Adipocyte (in vitro differentiated cells): ENCODE results near the gene ANKRD11.
"Not testable (repeated sequence)": the region's sequence is repeated elsewhere in the genome, so short reads cannot be mapped to it uniquely, and the experiment has no call there.

Experiments
- DNase-seq: peaks from one replicate; pipeline ENCODE4 v3.0.0-alpha.2; 2015; ENCODE audit warnings: low read depth
- H3K27me3 ChIP-seq: replicated peaks from 2 replicates; pipeline ENCODE4 v1.7.0; 2013; ENCODE audit warnings: mild to moderate bottlenecking, low read length, moderate library complexity; ENCODE audit not compliant: control insufficient read depth, insufficient read depth
- H3K36me3 ChIP-seq: 2 replicates; pipeline ENCODE4 v1.7.0; 2013; ENCODE audit warnings: low read length, mild to moderate bottlenecking, moderate library complexity; ENCODE audit not compliant: control insufficient read depth, insufficient read depth, severe bottlenecking
- H3K4me1 ChIP-seq: 2 replicates; pipeline ENCODE4 v1.7.0; 2013; ENCODE audit warnings: mild to moderate bottlenecking, low read length, moderate library complexity; ENCODE audit not compliant: control insufficient read depth, insufficient read depth
- H3K4me3 ChIP-seq: 2 replicates; pipeline ENCODE4 v1.7.0; 2013; ENCODE audit warnings: mild to moderate bottlenecking, low read length, moderate library complexity
- H3K9ac ChIP-seq: 2 replicates; pipeline ENCODE4 v1.7.0; 2013; ENCODE audit warnings: mild to moderate bottlenecking, low read length, moderate library complexity
- H3K9me3 ChIP-seq: 2 replicates; pipeline ENCODE4 v1.7.0; 2013; ENCODE audit warnings: mild to moderate bottlenecking, low read length, moderate library complexity; ENCODE audit not compliant: control insufficient read depth

ANKRD11 gene

GRCh38 chr16:89397331-89397861 is 93.0 kb downstream of the ANKRD11 start:
- Histone ChIP-seq H3K9me3 (no peaks in the 10 kb centered on the region), H3K27me3 (no peaks in the 10 kb centered on the region), H3K9ac (no peak overlapping the region), H3K36me3 (no peaks in the 10 kb centered on the region), H3K4me1 (peaks cover 36% of the 10 kb centered on the region), H3K4me3 (no peak overlapping the region)
- DNase-seq, result no peak

- H3K9me3 ChIP-seq, result no peaks in the 10 kb centered on the region
- peaks cover 26% of the 10 kb centered on the region for H3K4me1 ChIP-seq
- no peaks in the 10 kb centered on the region for H3K36me3 ChIP-seq
- H3K4me3 ChIP-seq, result no peak overlapping the region
- H3K9ac ChIP-seq, result no peak overlapping the region
- no peak for DNase-seq
- H3K27me3 ChIP-seq, result no peaks in the 10 kb centered on the region
Measured at GRCh38 chr16:89396156-89396555, 94.2 kb downstream of the ANKRD11 start.

GRCh38 chr16:89395150-89396142 is 94.9 kb downstream of the ANKRD11 start:
- no peak overlapping the region for H3K9ac ChIP-seq
- H3K27me3 ChIP-seq, result no peaks in the 10 kb centered on the region
- H3K9me3 ChIP-seq, result no peaks in the 10 kb centered on the region
- peak; percentile 98 for DNase-seq
- H3K36me3 ChIP-seq, result no peaks in the 10 kb centered on the region
- peaks cover 25% of the 10 kb centered on the region for H3K4me1 ChIP-seq
- no peak overlapping the region for H3K4me3 ChIP-seq

GRCh38 chr16:89393738-89394406 is 96.5 kb downstream of the ANKRD11 start:
- H3K27me3 ChIP-seq, result no peaks in the 10 kb centered on the region
- no peaks in the 10 kb centered on the region for H3K36me3 ChIP-seq
- DNase-seq, result no peak
- H3K9ac ChIP-seq, result no peak overlapping the region
- H3K9me3 ChIP-seq, result no peaks in the 10 kb centered on the region
- peaks cover 25% of the 10 kb centered on the region for H3K4me1 ChIP-seq
- no peak overlapping the region for H3K4me3 ChIP-seq

- DNase-seq, result no peak
- Histone ChIP-seq H3K36me3 (peaks cover 2% of the 10 kb centered on the region), H3K9me3 (no peaks in the 10 kb centered on the region), H3K4me1 (peaks cover 25% of the 10 kb centered on the region), H3K27me3 (no peaks in the 10 kb centered on the region), H3K4me3 (no peak overlapping the region), H3K9ac (no peak overlapping the region)
Measured at GRCh38 chr16:89392881-89393737, 97.3 kb downstream of the ANKRD11 start.

GRCh38 chr16:89390224-89390583 is 100.2 kb downstream of the ANKRD11 start:
- peaks cover 19% of the 10 kb centered on the region for H3K4me1 ChIP-seq
- not testable (repeated sequence) for H3K36me3 ChIP-seq, H3K9me3 ChIP-seq, H3K27me3 ChIP-seq, DNase-seq, H3K9ac ChIP-seq, H3K4me3 ChIP-seq

- not testable (repeated sequence) for DNase-seq, H3K9me3 ChIP-seq, H3K4me3 ChIP-seq
Measured at GRCh38 chr16:89389504-89390223, 100.7 kb downstream of the ANKRD11 start.

GRCh38 chr16:89388536-89388935 is 101.8 kb downstream of the ANKRD11 start:
- Histone ChIP-seq H3K4me3 (no peak overlapping the region), H3K27me3 (no peaks in the 10 kb centered on the region), H3K9me3 (no peaks in the 10 kb centered on the region), H3K9ac (no peak overlapping the region), H3K36me3 (peaks cover 2% of the 10 kb centered on the region), H3K4me1 (peaks cover 6% of the 10 kb centered on the region)
- DNase-seq, result no peak

More at GRCh38 chr16:89389504-89390223, 100.7 kb downstream of the ANKRD11 start:
- H3K9ac ChIP-seq, H3K36me3 ChIP-seq, H3K27me3 ChIP-seq: not testable (repeated sequence)
- peaks cover 16% of the 10 kb centered on the region for H3K4me1 ChIP-seq

- Histone ChIP-seq H3K9me3 (no peaks in the 10 kb centered on the region), H3K4me1 (peaks cover 7% of the 10 kb centered on the region), H3K27me3 (no peaks in the 10 kb centered on the region), H3K36me3 (peaks cover 2% of the 10 kb centered on the region), H3K9ac (no peak overlapping the region), H3K4me3 (no peak overlapping the region)
- no peak for DNase-seq
Measured at GRCh38 chr16:89386306-89387185, 103.8 kb downstream of the ANKRD11 start.

- H3K27me3 ChIP-seq, result no peaks in the 10 kb centered on the region
- H3K4me3 ChIP-seq, result no peak overlapping the region
- H3K36me3 ChIP-seq, result peaks cover 2% of the 10 kb centered on the region
- H3K9me3 ChIP-seq, result no peaks in the 10 kb centered on the region
- H3K4me1 ChIP-seq, result peaks cover 7% of the 10 kb centered on the region
- H3K9ac ChIP-seq, result no peak overlapping the region
- DNase-seq, result no peak
Measured at GRCh38 chr16:89385712-89386111, 104.6 kb downstream of the ANKRD11 start.
